COLO668 (cell line): ENCODE data around the gene ADK.
"Not testable (repeated sequence)": the region's sequence is repeated elsewhere in the genome, so short reads cannot be mapped to it uniquely, and the experiment has no call there.

Experiments used
- DNase-seq: peaks from one replicate; lab custom pipeline; 2025; ENCODE audit not compliant: unreplicated experiment; lab: John Stamatoyannopoulos, UW

The ADK gene

DNA sequence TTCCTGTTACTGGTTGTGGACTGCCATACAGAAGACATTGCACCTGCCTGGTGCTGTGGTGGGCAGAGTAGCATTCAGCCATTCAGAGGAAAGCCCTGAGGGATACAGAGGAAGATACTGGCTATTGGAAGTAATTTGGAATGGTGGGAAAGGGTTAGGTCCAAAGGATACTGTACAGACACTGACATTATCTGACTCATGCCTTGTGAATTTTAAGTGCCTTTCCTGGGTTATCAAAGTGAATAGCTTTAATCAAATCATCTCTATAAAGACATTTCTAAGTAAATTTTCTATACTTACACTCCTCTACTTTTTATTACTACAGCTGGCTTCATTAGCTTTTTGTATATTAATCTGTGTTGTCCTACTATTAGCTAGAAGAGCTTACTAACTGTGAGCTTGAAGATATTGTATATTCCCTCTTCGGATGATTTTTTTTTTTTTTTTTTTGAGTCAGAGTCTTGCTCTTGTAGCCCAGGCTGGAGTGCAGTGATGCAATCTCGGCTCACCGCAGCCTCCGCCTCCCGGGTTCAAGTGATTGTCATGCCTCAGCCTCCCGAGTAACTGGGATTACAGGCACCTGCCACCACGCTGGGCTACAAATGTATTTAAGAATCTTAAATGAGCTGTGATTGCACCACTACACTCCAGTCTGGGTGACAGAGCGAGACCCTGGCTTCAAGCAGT is 186.5 kb downstream of the ADK start:
- no peak for DNase-seq

- DNase-seq: no peak
Measured at GRCh38 chr10:74342991-74343390, 192.0 kb downstream of the ADK start.

- DNase-seq: no peak
Measured at GRCh38 chr10:74343804-74344203, 192.8 kb downstream of the ADK start.

GRCh38 chr10:74344306-74344705 is 193.3 kb downstream of the ADK start:
- no peak for DNase-seq

- no peak for DNase-seq
Measured at GRCh38 chr10:74347522-74347921, 196.5 kb downstream of the ADK start.

DNA sequence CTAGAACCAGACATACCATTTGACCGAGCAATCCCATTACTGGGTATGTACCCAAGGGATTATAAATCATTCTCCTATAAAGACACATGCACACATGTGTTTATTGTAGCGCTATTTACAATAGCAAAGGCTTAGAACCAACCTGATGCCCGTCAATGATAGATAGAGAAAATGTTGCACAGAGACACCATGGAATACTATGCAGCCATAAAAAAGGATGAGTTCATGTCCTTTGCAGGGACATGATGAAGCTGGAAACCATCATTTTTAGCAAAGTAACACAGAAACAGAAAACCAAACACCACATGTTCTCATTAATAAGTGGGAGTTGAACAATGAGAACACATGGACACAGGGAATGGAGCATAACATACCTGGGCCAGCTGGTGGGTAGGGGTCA is 202.0 kb downstream of the ADK start:
- not testable (repeated sequence) for DNase-seq

DNA sequence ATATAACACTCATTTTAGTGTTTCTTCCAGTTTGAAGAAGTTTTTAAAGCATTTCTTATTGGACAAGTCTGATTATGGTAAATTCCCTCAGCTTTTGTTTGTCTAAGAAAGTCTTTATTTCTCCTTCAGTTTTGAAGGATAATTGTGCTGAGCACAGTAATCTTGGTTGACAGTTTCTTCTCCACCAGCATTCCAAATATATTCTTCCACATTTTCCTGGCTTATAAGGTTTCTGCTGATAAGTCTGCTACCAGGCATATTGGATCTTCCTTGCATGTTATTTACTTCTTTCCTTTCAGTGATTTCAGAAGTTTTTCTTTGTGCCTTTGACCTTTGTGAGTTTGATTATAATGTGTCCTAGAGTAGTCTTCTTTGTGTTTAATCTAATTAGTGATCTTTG is 210.7 kb downstream of the ADK start:
- no peak for DNase-seq

DNA sequence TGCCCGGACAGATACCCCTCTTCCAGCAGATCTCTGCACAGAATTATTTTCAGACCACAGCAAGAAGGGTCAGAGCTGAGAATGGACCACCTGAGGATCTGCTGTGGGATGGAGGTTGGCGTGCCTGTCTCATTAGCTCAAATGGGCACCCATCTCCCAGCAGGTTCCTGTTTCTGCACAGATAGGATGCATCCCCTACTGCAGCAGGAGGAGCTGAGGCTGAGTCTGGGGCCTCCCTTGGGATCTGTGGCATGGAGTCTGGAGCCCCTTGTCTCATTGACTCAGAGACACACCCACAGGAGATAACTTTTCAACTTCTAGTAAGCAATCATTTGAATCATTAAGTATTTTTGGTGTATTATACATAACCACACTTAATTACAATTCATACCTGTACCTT is 212.7 kb downstream of the ADK start:
- DNase-seq: no peak

DNA sequence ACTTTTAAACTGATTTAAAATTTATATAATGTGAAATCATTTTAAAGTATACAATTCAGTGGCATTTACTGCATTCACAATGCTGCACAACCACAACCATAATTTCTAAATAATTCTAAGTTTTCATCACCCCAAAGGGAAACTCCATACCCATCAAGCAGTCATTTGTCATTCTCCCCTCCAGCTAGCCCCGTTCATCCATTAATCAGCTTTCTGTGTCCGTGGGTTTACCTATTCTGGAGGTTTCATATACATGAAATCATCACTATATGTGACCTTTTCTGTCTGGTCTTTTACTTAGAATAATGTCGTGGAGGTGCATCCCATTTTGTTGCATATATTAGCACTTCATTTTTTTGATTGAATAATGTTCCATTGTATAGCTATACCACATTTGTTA is 214.1 kb downstream of the ADK start:
- DNase-seq: no peak

- no peak for DNase-seq
Measured at GRCh38 chr10:74371696-74372095, 220.7 kb downstream of the ADK start.

DNA sequence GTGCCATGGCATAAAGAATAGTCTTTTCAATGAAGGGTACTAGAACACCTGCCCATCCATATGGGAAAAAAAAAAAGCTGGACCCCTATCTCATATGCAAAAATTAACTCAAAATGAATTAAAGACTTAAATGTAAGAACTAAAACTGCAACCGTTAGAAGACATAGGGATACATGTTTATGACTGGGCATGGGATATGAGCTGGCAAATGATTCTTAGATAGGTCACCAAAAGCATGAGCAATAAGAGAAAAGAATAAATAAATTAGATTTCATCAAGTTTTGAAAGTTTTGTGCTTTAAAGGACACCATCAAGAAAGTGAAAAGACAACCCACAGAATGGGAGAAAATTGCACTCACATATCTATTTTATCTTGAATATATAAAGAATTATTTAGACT is 222.0 kb downstream of the ADK start:
- DNase-seq: no peak

DNA sequence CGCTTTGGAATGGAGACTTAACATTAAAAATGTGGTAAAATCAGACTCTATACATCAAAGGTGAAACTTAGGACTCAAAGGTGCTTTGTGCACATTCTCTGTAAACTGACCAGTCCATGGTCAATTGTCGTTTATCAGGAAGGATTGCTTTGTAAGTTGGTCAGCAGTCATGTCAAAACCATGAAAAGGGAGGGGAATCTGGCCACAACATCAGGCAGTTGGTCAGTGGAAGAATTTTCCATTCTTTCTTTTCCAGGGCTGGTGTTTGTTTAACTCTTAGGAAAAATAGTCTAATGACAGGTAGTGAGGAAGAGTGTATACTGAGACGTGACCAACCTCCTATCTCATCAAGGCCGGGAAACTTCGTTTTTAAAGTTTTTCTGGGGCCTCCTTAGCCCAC is 226.5 kb downstream of the ADK start:
- no peak for DNase-seq

GRCh38 chr10:74379474-74379873 is 228.5 kb downstream of the ADK start:
- no peak for DNase-seq

DNA sequence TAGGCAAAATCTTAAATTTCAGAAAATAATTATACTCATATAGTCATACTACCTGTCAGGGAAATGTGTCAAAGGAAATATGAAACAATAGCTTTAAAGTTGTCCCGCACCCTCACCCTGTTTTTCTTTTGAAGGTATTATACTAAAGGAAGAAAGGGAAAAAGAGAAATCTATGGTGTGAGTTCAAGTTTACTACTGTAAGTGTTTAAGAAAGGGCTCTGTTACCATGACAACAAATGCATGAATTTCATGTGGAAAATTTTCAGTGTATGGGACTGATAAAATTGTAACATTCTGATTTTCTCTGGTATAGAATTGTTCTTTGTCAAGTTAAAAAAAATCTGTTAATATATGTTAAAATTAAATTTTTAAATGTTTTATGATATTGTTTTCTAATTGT is 229.8 kb downstream of the ADK start:
- no peak for DNase-seq

DNA sequence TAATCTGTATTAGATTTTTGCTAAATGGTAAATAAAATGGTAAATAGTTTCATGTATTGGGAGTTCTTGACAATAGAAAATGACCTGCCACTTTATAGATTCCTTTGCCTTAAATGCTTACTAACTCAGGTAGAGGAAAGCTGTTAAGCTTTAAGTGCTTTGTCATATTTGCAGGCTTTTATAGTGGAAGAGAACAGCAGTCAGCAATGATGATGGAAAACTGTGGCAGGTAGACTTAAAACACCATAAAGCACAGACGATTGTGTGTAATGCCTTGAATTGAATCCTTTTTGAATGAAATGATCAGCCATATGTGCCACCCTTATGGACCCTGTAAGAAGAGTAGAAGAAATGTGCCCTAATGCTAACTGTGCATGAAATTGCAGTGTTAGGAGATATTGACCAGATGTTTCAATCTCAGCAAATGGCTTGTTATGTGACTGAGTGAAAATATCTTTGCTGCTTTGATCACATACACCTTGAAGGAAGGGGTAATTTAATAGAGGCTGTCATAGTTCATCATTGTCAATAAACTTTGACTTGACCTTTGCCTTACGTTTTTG is 230.4 kb downstream of the ADK start:
- DNase-seq: no peak

GRCh38 chr10:74382663-74383062 is 231.6 kb downstream of the ADK start:
- DNase-seq: no peak

DNA sequence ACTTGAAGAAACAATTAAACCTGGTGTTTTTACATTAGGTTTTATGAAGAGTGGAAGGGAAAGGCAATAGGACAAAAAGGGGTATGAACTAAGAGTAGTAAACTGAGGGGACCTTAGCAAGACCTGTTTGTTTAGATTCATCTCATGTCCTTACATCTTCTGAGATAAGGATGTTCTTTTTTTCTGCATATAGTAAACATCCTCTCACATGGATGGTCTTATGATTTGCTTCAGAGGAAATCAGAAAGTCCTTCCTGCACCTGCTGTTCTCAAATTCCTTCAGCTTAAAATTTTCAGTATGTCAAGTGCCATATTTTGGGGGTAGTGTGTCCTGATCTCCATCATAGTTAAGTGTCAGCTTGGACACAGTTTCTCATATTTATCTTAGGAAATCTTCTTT is 232.6 kb downstream of the ADK start:
- DNase-seq: no peak

GRCh38 chr10:74384615-74385183 is 233.7 kb downstream of the ADK start:
- DNase-seq: no peak

- no peak for DNase-seq
Measured at GRCh38 chr10:74388801-74389200, 237.8 kb downstream of the ADK start.

GRCh38 chr10:74391786-74392185 is 240.8 kb downstream of the ADK start:
- no peak for DNase-seq

DNA sequence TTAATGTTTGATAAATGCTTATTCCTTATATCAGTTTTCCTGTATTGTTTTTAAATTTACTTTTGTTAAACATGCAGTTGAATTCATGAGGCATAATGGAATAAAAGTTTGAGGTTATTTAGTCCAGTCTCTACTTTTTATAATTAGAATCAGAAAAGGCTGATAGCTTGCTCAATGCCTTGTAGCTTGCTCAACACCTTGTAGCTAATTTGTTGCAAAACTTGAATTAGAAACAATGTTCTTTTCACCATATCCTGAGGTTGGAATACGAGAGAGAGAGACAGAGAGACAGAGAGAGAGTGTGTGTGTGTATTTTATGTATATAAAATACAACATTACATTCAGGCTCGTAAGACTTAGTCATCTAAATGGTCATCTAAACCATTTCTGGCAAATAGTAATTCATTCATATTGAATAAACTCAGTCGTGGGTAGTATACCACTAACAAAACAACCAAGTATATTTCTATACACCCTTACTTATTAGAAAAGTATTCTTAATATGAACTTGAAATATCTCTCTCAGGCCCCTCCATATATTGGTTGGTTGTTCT is 243.5 kb downstream of the ADK start:
- DNase-seq: no peak

DNA sequence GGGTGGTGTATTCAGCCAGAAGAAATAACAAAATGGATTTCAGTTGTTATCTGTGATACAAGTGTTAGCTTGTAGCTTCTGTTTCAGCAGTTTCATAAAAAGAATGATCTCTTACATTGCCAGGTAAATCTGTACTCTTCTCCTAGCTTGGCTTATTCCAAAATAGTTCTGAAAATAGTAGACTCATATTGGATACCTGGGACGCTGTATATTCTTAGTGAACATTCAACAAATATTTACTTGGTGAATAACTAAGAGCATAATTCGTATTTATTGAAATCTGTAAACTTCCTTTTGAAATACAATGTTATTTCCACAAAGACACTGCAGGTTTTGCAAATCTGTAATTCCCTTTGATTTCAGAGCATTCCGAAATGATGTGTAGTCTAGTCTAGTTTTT is 249.2 kb downstream of the ADK start:
- no peak for DNase-seq

DNA sequence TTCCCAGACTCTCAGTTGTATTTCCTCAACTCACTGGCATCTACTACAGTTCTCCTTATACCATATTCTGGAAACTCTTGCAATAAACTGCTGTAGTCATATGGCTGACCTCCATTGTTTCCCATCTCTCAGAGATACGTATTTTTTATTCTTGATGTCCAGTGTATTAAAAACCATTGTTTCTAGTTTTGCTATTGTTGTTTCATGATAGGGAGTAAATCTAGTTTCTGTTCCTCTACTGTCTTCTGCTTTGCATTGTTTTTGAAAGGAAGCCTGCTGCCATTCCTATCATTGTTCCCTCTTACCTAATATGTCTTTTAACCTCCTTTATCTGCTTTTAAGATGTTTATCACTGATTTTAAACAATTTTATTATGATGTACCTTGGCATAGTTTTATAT is 255.0 kb downstream of the ADK start:
- DNase-seq: no peak
